Esophagus muscularis mucosa (tissue), 4 donors: ENCODE results near the gene PRRC2B. TPM values are rescaled to one million over a fixed set of nuclear protein-coding genes. Genes with fewer than 3 reads are reported as not detected.

Experiments
- DNase-seq: peaks from one replicate; pipeline ENCODE4 v3.0.0-alpha.2; 2017; ENCODE audit errors: extremely low spot score
- H3K27ac ChIP-seq, 4 donors: fragments of 200-600 bp; sonication (generic); replicated peaks in 1 of 4; 1 replicate in 3 of 4; 2 replicates in 1 of 4; pipeline ENCODE4 v1.5.1; 2016 to 2019; ENCODE audit warnings: mild to moderate bottlenecking in 1 of 4
- H3K27me3 ChIP-seq, 4 donors: fragments of 200-600 bp; sonication (generic); one replicate each; pipeline versions ENCODE4 v1.5.1 to v1.6.0; 2016 to 2019
- H3K36me3 ChIP-seq, 4 donors: fragments of 200-600 bp; sonication (generic); one replicate each; pipeline ENCODE4 v1.5.1; 2016 to 2019
- H3K4me1 ChIP-seq, 4 donors: fragments of 200-600 bp; sonication (generic); one replicate each; pipeline ENCODE4 v1.5.1; 2016 to 2019
- H3K4me3 ChIP-seq, 4 donors: fragments of 200-600 bp; sonication (generic); 1 replicate in 2 of 4; 2 replicates in 2 of 4; pipeline ENCODE4 v1.5.1; 2016 to 2019; ENCODE audit warnings: mild to moderate bottlenecking in 4 of 4, moderate library complexity in 1 of 4
- H3K9me3 ChIP-seq, 4 donors: fragments of 200-600 bp; sonication (generic); 1 replicate in 3 of 4; 2 replicates in 1 of 4; pipeline ENCODE4 v1.5.1; 2016 to 2019
- CTCF ChIP-seq, 3 experiments: fragments of 200-600 bp in 2 of 3; fragments of 450-650 bp in 1 of 3; sonication (generic) in 2 of 3; IDR thresholded peaks; one replicate each; pipeline ENCODE4 v1.5.1; 2017 to 2019; ENCODE audit warnings: antibody characterized with exemption in 3 of 3, mild to moderate bottlenecking in 2 of 3, moderate library complexity in 1 of 3
- EP300 ChIP-seq: sonication (generic); formaldehyde crosslinking; IDR thresholded peaks from one replicate; pipeline ENCODE4 v1.6.1; 2017; ENCODE audit warnings: antibody characterized with exemption
- POLR2A ChIP-seq: fragments of 450-650 bp; IDR thresholded peaks from one replicate; pipeline ENCODE4 v1.6.1; 2017; ENCODE audit warnings: antibody characterized with exemption, moderate library complexity, mild to moderate bottlenecking, low read depth
- POLR2AphosphoS5 ChIP-seq, 2 donors: sonication (generic); formaldehyde crosslinking; IDR thresholded peaks; one replicate each; pipeline ENCODE4 v1.6.1; 2017; ENCODE audit warnings: antibody characterized with exemption in 2 of 2
- WGBS: methylation state at CpG from one replicate; pipeline ENCODE4 v1.1.5; 2018; 5-methylcytosine and 5-hydroxymethylcytosine counted together
- intact Hi-C: fragments of 100-400 bp; cut with DNase I; formaldehyde crosslinking; loops from one replicate; pipeline ENCODE4 v1.15.1; 2023
- total RNA-seq, 4 donors: library from RNA; depleted of rRNA; stranded (reverse); fragments of >200 nt; gene quantifications; one replicate each; pipeline versions ENCODE4 v1.1.0 to v1.2.1, GENCODE V29; 2016

The PRRC2B gene
- total RNA-seq, 4 donors from 2014 or later, result 109 to 226 (median 148) TPM

GRCh38 chr9:131473198-131473885, 79.5 kb downstream of the PRRC2B start:
- intact Hi-C loops, result no loop called here
- no peak for DNase-seq

GRCh38 chr9:131473891-131474290, 80.0 kb downstream of the PRRC2B start:
- H3K27me3 ChIP-seq, result no peaks in the 10 kb centered on the region
- WGBS, result 82% methylated on average over 10 of the region's 10 CpGs
- no peak overlapping the region for H3K27ac ChIP-seq
- TF ChIP-seq POLR2A, result no peak
- no peak for TF ChIP-seq POLR2AphosphoS5 (IDR thresholded peaks at IDR 0.05)
- no peak for TF ChIP-seq EP300
- TF ChIP-seq CTCF (IDR thresholded peaks at IDR 0.05), result no peak
- intact Hi-C loops, result no loop called here
- H3K9me3 ChIP-seq, result no peaks in the 10 kb centered on the region
- H3K4me3 ChIP-seq, result no peak overlapping the region
- no peak for DNase-seq
- peaks cover 5 to 19% (median 7%) of the 10 kb centered on the region in 4 donors for H3K4me1 ChIP-seq
- H3K36me3 ChIP-seq, result peaks cover 94 to 100% (median 100%) of the 10 kb centered on the region in 4 donors

More at GRCh38 chr9:131473198-131473885, 79.5 kb downstream of the PRRC2B start:
- Histone ChIP-seq H3K4me3 (no peak overlapping the region), H3K36me3 (peaks cover 96 to 100% (median 100%) of the 10 kb centered on the region in 4 donors), H3K4me1 (peaks cover 2 to 18% (median 5%) of the 10 kb centered on the region in 4 donors), H3K9me3 (no peaks in the 10 kb centered on the region), H3K27me3 (no peaks in the 10 kb centered on the region), H3K27ac (no peak overlapping the region)
- WGBS, result 86% methylated on average over 3 of the region's 9 CpGs
- TF ChIP-seq CTCF (IDR thresholded peaks at IDR 0.05), result no peak

- no peak for DNase-seq
- Histone ChIP-seq H3K4me1 (peaks cover 5 to 19% (median 7%) of the 10 kb centered on the region in 4 donors), H3K27me3 (no peaks in the 10 kb centered on the region), H3K4me3 (no peak overlapping the region), H3K36me3 (peaks cover 95 to 100% (median 100%) of the 10 kb centered on the region in 4 donors), H3K9me3 (no peaks in the 10 kb centered on the region), H3K27ac (no peak overlapping the region)
- TF ChIP-seq CTCF (IDR thresholded peaks at IDR 0.05) (no peak), EP300 (no peak), POLR2A (no peak), POLR2AphosphoS5 (IDR thresholded peaks at IDR 0.05) (no peak)
- WGBS, result 92% methylated on average over 16 of the region's 16 CpGs
- intact Hi-C loops, result loop anchor here (5.0 kb wide), 2 partner anchors 107 to 127 kb away; no protein-coding TSS in a partner anchor
These were observed 80.8 kb downstream of the PRRC2B start for GRCh38 chr9:131474711-131475110.

GRCh38 chr9:131475111-131475955, 81.4 kb downstream of the PRRC2B start:
- 94% methylated on average over 38 of the region's 46 CpGs for WGBS
- H3K4me1 ChIP-seq, result peaks cover 6 to 19% (median 8%) of the 10 kb centered on the region in 4 donors
- no peak overlapping the region for H3K27ac ChIP-seq
- H3K4me3 ChIP-seq, result no peak overlapping the region
- H3K27me3 ChIP-seq, result no peaks in the 10 kb centered on the region
- intact Hi-C loops, result loop anchor here (5.0 kb wide), 2 partner anchors 108 to 128 kb away; no protein-coding TSS in a partner anchor
- no peak for DNase-seq
- no peak for TF ChIP-seq EP300
- peaks cover 96 to 100% (median 100%) of the 10 kb centered on the region in 4 donors for H3K36me3 ChIP-seq
- H3K9me3 ChIP-seq, result no peaks in the 10 kb centered on the region
